Measurements from ENCODE around the gene TSPAN2. TPM values are rescaled to one million over a fixed set of nuclear protein-coding genes. Genes with fewer than 3 reads are reported as not detected.

TSPAN2 gene
- total and polyA plus RNA-seq, 2 donors (not counting 3 experiments of a cell fraction or from before 2014, with no cell fraction given): 1.5 to 5.0 TPM

GRCh38 chr1:115012006-115012405 lies 77.3 kb downstream of the TSPAN2 start:
- no peak for FAIRE-seq
- dilution Hi-C loops (cut with MboI; ENCODE audit: extremely low pct_ligation_motif_present, low sequenced_read_pairs): no loop called here
- BruUV-seq (replicated peaks): no TSS peak

More at GRCh38 chr1:115012006-115012405, 77.3 kb downstream of the TSPAN2 start:
- Histone ChIP-seq H2AFZ (ENCODE audit: low read depth, low read length) (no peak overlapping the region), H3K4me1 (ENCODE audit: control insufficient read depth, extremely low read depth, insufficient read depth, low read length) (no peaks in the 10 kb centered on the region), H3K4me2 (ENCODE audit: insufficient read depth, low read length) (no peak overlapping the region), H3K9ac (replicated peaks; ENCODE audit: extremely low read depth, insufficient read depth, low read length) (no peak overlapping the region), H3K9me1 (replicated peaks; ENCODE audit: control insufficient read depth, extremely low read depth, insufficient read depth, low read length) (no peaks in the 10 kb centered on the region), H3K79me2 (ENCODE audit: control insufficient read depth, insufficient read depth, low read length) (no peaks in the 10 kb centered on the region), H3K27ac (ENCODE audit: insufficient read depth, low read depth, low read length) (no peak overlapping the region), H3K4me3 (replicated peaks in 1 of 3; ENCODE audit: insufficient read depth in 1 of 3, low read depth in 1 of 3, low read length in 3 of 3) (no peak overlapping the region), H3K9me3 (replicated peaks; ENCODE audit: control insufficient read depth, insufficient read depth, low read length) (no peaks in the 10 kb centered on the region), H3K36me3 (ENCODE audit: control insufficient read depth in 2 of 2, extremely low read depth in 1 of 2, insufficient read depth in 2 of 2, low read length in 2 of 2) (no peaks in the 10 kb centered on the region), H3K27me3 (ENCODE audit: control insufficient read depth in 2 of 2, insufficient read depth in 2 of 2, low read length in 2 of 2) (no peaks in the 10 kb centered on the region), H4K20me1 (replicated peaks; ENCODE audit: control insufficient read depth, extremely low read depth, insufficient read depth, low read length) (no peaks in the 10 kb centered on the region)
- CTCF ChIA-PET: no interaction called here
- no peak for DNase-seq (ENCODE audit: low read depth, low spot score)
- intact Hi-C loops (cut with micrococcal nuclease): no loop called here
- POLR2A ChIA-PET: no interaction called here
- TF ChIP-seq EZH2 (IDR thresholded peaks at IDR 0.05; ENCODE audit: borderline replicate concordance, low read depth, low read length, severe bottlenecking) (no peak), MYC (IDR thresholded peaks at IDR 0.05; ENCODE audit: low read depth, low read length) (no peak), POLR2A (IDR thresholded peaks at IDR 0.05; ENCODE audit: low read depth, low read length) (no peak), JUN (IDR thresholded peaks at IDR 0.05; ENCODE audit: borderline replicate concordance, insufficient read depth, insufficient read length, low read depth) (no peak), FOS (IDR thresholded peaks at IDR 0.05; ENCODE audit: borderline replicate concordance, insufficient read depth, low read length) (no peak), POLR2AphosphoS5 (IDR thresholded peaks at IDR 0.05; ENCODE audit: insufficient read depth, low read depth, low read length) (no peak), GATA2 (IDR thresholded peaks at IDR 0.05; ENCODE audit: insufficient read depth, insufficient read length, low read depth, low read length) (no peak)
- TF ChIP-seq, protein P1, sequence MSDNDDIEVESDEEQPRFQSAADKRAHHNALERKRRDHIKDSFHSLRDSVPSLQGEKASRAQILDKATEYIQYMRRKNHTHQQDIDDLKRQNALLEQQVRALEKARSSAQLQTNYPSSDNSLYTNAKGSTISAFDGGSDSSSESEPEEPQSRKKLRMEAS (IDR thresholded peaks at IDR 0.05; ENCODE audit: insufficient read depth, insufficient read length): no peak
- TF ChIP-seq, protein P2, sequence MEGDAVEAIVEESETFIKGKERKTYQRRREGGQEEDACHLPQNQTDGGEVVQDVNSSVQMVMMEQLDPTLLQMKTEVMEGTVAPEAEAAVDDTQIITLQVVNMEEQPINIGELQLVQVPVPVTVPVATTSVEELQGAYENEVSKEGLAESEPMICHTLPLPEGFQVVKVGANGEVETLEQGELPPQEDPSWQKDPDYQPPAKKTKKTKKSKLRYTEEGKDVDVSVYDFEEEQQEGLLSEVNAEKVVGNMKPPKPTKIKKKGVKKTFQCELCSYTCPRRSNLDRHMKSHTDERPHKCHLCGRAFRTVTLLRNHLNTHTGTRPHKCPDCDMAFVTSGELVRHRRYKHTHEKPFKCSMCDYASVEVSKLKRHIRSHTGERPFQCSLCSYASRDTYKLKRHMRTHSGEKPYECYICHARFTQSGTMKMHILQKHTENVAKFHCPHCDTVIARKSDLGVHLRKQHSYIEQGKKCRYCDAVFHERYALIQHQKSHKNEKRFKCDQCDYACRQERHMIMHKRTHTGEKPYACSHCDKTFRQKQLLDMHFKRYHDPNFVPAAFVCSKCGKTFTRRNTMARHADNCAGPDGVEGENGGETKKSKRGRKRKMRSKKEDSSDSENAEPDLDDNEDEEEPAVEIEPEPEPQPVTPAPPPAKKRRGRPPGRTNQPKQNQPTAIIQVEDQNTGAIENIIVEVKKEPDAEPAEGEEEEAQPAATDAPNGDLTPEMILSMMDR (IDR thresholded peaks at IDR 0.05; ENCODE audit: extremely low read depth in 1 of 2, insufficient read depth in 1 of 2, low read depth in 1 of 2, low read length in 2 of 2): no peak

All from endothelial cell of umbilical vein (primary cell).